ENCODE measurements around the gene MYL7.

The MYL7 gene

DNA sequence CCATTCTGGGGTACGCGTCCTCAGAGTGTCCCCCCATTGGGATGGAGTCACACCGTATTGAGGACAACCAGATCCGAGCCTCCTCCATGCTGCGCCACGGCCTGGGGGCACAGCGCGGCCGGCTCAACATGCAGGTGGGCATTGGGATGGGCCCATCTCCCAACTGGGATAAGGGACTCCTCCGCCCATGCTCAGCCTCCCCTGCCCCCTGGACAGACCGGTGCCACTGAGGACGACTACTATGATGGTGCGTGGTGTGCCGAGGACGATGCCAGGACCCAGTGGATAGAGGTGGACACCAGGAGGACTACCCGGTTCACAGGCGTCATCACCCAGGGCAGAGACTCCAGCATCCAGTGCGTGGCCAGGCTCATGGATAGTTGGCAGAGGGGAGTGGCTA lies 31.1 kb downstream of the MYL7 start:
- TF ChIP-seq POLR2A (IDR thresholded peaks at IDR 0.05; ENCODE audit: extremely low read depth, insufficient read length) (no peak), MYC (IDR thresholded peaks at IDR 0.05; ENCODE audit: low read depth, low read length) (no peak)
- TF ChIP-seq, protein P1, sequence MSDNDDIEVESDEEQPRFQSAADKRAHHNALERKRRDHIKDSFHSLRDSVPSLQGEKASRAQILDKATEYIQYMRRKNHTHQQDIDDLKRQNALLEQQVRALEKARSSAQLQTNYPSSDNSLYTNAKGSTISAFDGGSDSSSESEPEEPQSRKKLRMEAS (IDR thresholded peaks at IDR 0.05; ENCODE audit: low read depth, low read length) = no peak
- TF ChIP-seq, protein P2, sequence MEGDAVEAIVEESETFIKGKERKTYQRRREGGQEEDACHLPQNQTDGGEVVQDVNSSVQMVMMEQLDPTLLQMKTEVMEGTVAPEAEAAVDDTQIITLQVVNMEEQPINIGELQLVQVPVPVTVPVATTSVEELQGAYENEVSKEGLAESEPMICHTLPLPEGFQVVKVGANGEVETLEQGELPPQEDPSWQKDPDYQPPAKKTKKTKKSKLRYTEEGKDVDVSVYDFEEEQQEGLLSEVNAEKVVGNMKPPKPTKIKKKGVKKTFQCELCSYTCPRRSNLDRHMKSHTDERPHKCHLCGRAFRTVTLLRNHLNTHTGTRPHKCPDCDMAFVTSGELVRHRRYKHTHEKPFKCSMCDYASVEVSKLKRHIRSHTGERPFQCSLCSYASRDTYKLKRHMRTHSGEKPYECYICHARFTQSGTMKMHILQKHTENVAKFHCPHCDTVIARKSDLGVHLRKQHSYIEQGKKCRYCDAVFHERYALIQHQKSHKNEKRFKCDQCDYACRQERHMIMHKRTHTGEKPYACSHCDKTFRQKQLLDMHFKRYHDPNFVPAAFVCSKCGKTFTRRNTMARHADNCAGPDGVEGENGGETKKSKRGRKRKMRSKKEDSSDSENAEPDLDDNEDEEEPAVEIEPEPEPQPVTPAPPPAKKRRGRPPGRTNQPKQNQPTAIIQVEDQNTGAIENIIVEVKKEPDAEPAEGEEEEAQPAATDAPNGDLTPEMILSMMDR (IDR thresholded peaks at IDR 0.05; ENCODE audit: low read depth, low read length) = no peak
- no peak overlapping the region for H3K4me3 ChIP-seq (ENCODE audit: low read depth, low read length)
- DNase-seq (ENCODE audit: low read depth) = no peak

DNA sequence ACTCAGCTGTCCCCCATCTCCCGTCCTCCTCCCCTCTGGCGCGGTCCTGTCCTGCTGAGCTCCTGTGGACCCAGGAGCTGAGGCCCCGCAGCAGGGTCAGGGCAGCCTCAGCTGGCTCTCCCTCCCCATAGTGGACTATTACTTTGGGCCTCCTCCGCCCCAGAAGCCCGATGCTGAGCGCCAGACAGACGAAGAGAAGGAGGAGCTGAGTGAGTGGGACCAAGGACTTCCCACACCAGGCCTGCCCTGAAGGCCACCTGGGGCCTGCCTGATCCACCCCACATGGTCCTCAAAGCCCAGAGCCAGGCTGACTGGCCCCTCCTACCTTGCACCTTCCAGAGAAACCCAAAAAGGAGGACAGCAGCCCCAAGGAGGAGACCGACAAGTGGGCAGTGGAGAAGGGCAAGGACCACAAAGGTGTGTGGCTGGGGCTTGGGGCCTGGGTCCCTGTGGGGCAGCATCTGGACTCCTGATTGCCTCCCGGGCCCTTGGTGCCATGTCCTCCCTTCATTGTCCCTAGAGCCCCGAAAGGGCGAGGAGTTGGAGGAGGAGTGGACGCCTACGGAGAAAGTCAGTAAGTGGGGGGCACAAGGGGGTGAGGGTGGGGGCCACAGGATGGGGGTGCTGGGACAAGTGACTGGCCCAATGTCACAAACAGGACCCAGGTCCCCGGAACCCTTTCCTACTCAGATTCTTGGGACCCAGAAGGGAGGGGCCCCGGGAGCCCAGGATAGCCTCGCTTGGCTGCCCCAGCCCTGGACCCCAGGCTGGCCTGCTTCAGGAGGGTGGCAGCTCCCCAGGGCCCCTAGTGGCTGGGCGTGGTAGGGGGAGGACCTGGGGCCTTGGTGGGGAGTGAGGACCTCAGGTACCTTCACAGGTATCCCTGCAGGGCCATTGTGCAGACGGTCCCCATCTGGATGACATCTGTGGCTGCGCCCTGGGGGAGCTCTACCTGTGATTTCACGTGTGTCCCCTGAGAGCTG lies 32.1 kb downstream of the MYL7 start:
- no peak for TF ChIP-seq MYC (IDR thresholded peaks at IDR 0.05; ENCODE audit: low read depth, low read length)
- no peak for TF ChIP-seq POLR2A (IDR thresholded peaks at IDR 0.05; ENCODE audit: extremely low read depth, insufficient read length)
- TF ChIP-seq, protein P1 (IDR thresholded peaks at IDR 0.05; ENCODE audit: low read depth, low read length) = no peak
- TF ChIP-seq, protein P2 (IDR thresholded peaks at IDR 0.05; ENCODE audit: low read depth, low read length) = peak; percentile 39
- no peak for DNase-seq (ENCODE audit: low read depth)
- no peak overlapping the region for H3K4me3 ChIP-seq (ENCODE audit: low read depth, low read length)

DNA sequence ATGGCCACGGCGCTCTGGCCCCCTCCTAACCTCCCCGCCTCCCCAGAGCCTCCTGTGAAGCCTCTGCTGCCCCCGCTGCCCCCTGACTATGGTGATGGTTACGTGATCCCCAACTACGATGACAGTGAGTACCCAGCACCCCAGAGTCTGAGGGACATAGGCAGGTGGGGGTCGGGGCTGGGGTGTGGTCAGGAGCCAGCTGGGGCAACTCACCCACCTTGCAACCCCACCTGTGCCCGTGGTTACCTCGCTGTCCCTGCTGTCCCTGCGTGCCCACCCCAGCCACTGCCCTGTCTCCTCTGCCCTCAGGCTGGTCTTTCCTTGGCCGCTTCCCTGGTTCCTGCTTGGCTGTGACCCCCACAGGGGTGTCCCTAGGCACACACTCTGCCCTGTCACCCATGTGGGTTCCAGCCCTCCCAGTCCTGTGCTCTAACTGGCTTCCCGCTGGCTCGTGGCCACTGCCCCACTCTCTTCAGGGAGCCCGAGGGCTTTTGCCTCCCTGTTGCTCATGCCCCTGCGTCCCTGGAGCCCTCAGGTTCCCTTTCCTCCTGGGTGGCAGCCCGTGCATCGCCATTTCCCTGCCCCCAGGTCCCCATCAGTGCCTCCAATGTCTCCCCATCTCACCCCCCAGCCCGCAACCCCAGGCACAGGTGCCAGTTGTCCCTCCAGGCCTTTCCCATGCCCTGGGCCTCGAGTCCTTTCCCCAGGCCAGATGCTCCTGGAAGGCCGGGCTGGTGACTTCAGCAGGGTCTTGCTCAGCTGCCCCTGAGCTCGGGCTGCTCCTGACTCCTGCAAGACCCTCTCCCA lies 33.0 kb downstream of the MYL7 start:
- H3K4me3 ChIP-seq (ENCODE audit: low read depth, low read length) = no peak overlapping the region
- DNase-seq (ENCODE audit: low read depth) = no peak
- TF ChIP-seq, protein P1 (IDR thresholded peaks at IDR 0.05; ENCODE audit: low read depth, low read length) = no peak
- TF ChIP-seq, protein P2 (IDR thresholded peaks at IDR 0.05; ENCODE audit: low read depth, low read length) = no peak
- TF ChIP-seq POLR2A (IDR thresholded peaks at IDR 0.05; ENCODE audit: extremely low read depth, insufficient read length) (no peak), MYC (IDR thresholded peaks at IDR 0.05; ENCODE audit: low read depth, low read length) (no peak)

DNA sequence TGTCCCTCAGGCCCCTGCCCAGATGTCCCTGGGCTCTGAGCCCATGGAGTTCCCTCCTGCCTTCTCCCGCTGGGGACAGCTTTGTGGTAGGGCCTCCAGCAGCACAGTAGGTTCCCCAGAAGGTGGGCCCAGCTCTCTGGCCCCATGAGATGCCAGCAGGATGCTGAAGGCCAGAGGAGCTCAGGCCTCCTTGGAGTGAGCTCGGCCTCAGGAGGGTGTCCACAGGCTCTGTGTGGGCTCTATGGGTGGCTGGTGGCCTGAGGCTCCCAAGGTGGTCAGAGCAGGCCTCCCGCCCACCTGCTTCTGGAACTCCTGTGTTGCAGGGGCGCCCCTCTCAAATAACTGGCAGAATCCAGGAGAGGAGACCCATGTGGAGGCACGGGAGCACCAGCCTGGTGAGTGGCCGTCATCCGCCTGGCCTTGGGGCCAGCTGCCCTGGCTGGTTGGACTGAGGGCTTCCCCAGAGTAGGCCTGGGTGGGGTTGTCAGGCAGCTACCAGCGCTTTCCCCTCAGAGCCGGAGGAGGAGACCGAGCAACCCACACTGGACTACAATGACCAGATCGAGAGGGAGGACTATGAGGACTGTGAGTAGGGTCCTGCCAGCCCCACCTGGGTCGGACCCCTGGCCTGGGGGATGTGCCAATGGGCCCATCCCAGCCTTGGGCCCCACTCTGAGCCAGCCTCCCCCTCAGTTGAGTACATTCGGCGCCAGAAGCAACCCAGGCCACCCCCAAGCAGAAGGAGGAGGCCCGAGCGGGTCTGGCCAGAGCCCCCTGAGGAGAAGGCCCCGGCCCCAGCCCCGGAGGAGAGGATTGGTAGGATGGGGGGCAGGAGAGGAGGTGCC lies 33.8 kb downstream of the MYL7 start:
- no peak for DNase-seq (ENCODE audit: low read depth)
- no peak overlapping the region for H3K4me3 ChIP-seq (ENCODE audit: low read depth, low read length)
- TF ChIP-seq, protein P2 (IDR thresholded peaks at IDR 0.05; ENCODE audit: low read depth, low read length) = no peak
- TF ChIP-seq POLR2A (IDR thresholded peaks at IDR 0.05; ENCODE audit: extremely low read depth, insufficient read length) (no peak), MYC (IDR thresholded peaks at IDR 0.05; ENCODE audit: low read depth, low read length) (no peak)
- TF ChIP-seq, protein P1 (IDR thresholded peaks at IDR 0.05; ENCODE audit: low read depth, low read length) = no peak
